HG02970 (cell line): ENCODE measurements around the gene CCDC57.

Source experiments
- ATAC-seq: cut with Tn5 transposase; IDR thresholded peaks from one replicate; pipeline ENCODE4 v1.9.1; 2021; ENCODE audit warnings: mild to moderate bottlenecking, moderate library complexity, moderate number of reproducible peaks; ENCODE audit not compliant: unreplicated experiment, low FRiP score

The CCDC57 gene

GRCh38 chr17:82237083-82237745 is 24.6 kb upstream of the CCDC57 start:
- no peak for ATAC-seq

GRCh38 chr17:82236142-82236971 is 23.7 kb upstream of the CCDC57 start:
- ATAC-seq: no peak

- no peak for ATAC-seq
Measured at GRCh38 chr17:82235775-82236141, 23.1 kb upstream of the CCDC57 start.

GRCh38 chr17:82235056-82235774 is 22.6 kb upstream of the CCDC57 start:
- no peak for ATAC-seq

- ATAC-seq: no peak
Measured at GRCh38 chr17:82234211-82235055, 21.8 kb upstream of the CCDC57 start.

GRCh38 chr17:82232876-82233785 is 20.5 kb upstream of the CCDC57 start:
- ATAC-seq: no peak

GRCh38 chr17:82232322-82232820 is 19.7 kb upstream of the CCDC57 start:
- no peak for ATAC-seq

GRCh38 chr17:82231562-82232321 is 19.1 kb upstream of the CCDC57 start:
- ATAC-seq: no peak

GRCh38 chr17:82231312-82231561 is 18.6 kb upstream of the CCDC57 start:
- ATAC-seq: no peak

- ATAC-seq: peak; percentile 38
Measured at GRCh38 chr17:82230609-82231311, 18.1 kb upstream of the CCDC57 start.

GRCh38 chr17:82229698-82230608 is 17.3 kb upstream of the CCDC57 start:
- ATAC-seq: no peak

GRCh38 chr17:82228842-82229697 is 16.4 kb upstream of the CCDC57 start, which contains the start of gene SLC16A3:
Gene SLC16A3, plus strand, starts transcription at chr17:82229042. Its CDS starts 6,967 bp downstream, at chr17:82236009.
- peak; percentile 45 for ATAC-seq

- ATAC-seq: peak; percentile 30
Measured at GRCh38 chr17:82228278-82228841, 15.7 kb upstream of the CCDC57 start.

GRCh38 chr17:82227629-82228277 is 15.1 kb upstream of the CCDC57 start:
- no peak for ATAC-seq
